Uterus (tissue), 4 donors: Measurements from ENCODE around the gene ANKRD11. TPM values are rescaled to one million over a fixed set of nuclear protein-coding genes. Genes with fewer than 3 reads are reported as not detected.

Experiments used
- DNase-seq, 2 donors: peaks; one replicate each; pipeline ENCODE4 v3.0.0-alpha.2; 2019 to 2020
- H3K27ac ChIP-seq, 2 donors: fragments of 200-600 bp; sonication (generic); 1 replicate in 1 of 2; 2 replicates in 1 of 2; pipeline ENCODE4 v1.5.1; 2016 to 2018
- H3K27me3 ChIP-seq, 2 donors: fragments of 200-600 bp; sonication (generic); one replicate each; pipeline ENCODE4 v1.5.1; 2018 to 2019; ENCODE audit warnings: control low read depth in 1 of 2
- H3K36me3 ChIP-seq, 2 donors: fragments of 200-600 bp; sonication (generic); one replicate each; pipeline ENCODE4 v1.5.1; 2019; ENCODE audit warnings: control low read depth in 1 of 2
- H3K4me1 ChIP-seq, 2 donors: fragments of 200-600 bp; sonication (generic); one replicate each; pipeline ENCODE4 v1.5.1; 2018 to 2019; ENCODE audit warnings: control low read depth in 1 of 2
- H3K4me3 ChIP-seq, 2 donors: fragments of 200-600 bp; sonication (generic); 1 replicate in 1 of 2; 2 replicates in 1 of 2; pipeline ENCODE4 v1.5.1; 2018 to 2019; ENCODE audit warnings: mild to moderate bottlenecking in 1 of 2
- H3K9me3 ChIP-seq, 2 donors: fragments of 200-600 bp; sonication (generic); one replicate each; pipeline ENCODE4 v1.5.1; 2019; ENCODE audit warnings: control low read depth in 1 of 2
- CTCF ChIP-seq, 4 experiments: fragments of 200-600 bp in 2 of 4; fragments of 450-650 bp in 2 of 4; sonication (generic) in 2 of 4; IDR thresholded peaks; one replicate each; pipeline ENCODE4 v1.5.1; 2016 to 2019; ENCODE audit warnings: antibody characterized with exemption in 4 of 4, mild to moderate bottlenecking in 2 of 4, moderate library complexity in 1 of 4
- POLR2A ChIP-seq, 2 donors: fragments of 450-650 bp; IDR thresholded peaks; one replicate each; pipeline ENCODE4 v1.6.1; 2016; ENCODE audit warnings: antibody characterized with exemption in 2 of 2, mild to moderate bottlenecking in 1 of 2, moderate library complexity in 1 of 2
- intact Hi-C: fragments of 100-400 bp; cut with DNase I; formaldehyde crosslinking; loops from one replicate; pipeline ENCODE4 v1.15.1; 2023; ENCODE audit warnings: low total_unique reads
- total RNA-seq, 4 donors: library from RNA; depleted of rRNA in 3 of 4; stranded (reverse); fragments of >200 nt in 3 of 4; gene quantifications; one replicate each; pipeline versions ENCODE4 v1.1.0 to v1.2.4, GENCODE V29; 2014 to 2023
- donor health status: DM: yes; HTN: yes; CAD: no.

Gene ANKRD11
- total RNA-seq, 4 donors from 2014 or later = 20.5 to 182 (median 45.5) TPM

GRCh38 chr16:89401641-89402445 is 88.5 kb downstream of the ANKRD11 start:
- H3K27me3 ChIP-seq = no peaks in the 10 kb centered on the region
- no peak overlapping the region for H3K4me3 ChIP-seq
- TF ChIP-seq CTCF (IDR thresholded peaks at IDR 0.05) = no peak
- no peak for TF ChIP-seq POLR2A (IDR thresholded peaks at IDR 0.05)
- intact Hi-C loops = no loop called here
- H3K4me1 ChIP-seq = no peaks in the 10 kb centered on the region
- H3K9me3 ChIP-seq = no peaks in the 10 kb centered on the region
- H3K27ac ChIP-seq = peak overlapping the region in 1 of 2 donors; percentile 21
- no peaks in the 10 kb centered on the region for H3K36me3 ChIP-seq
- DNase-seq = no peak

- peak overlapping the region in 1 of 2 donors; percentile 21 for H3K27ac ChIP-seq
Observed at GRCh38 chr16:89401205-89401604, 89.2 kb downstream of the ANKRD11 start.

GRCh38 chr16:89400740-89401139 is 89.6 kb downstream of the ANKRD11 start:
- intact Hi-C loops = no loop called here
- Histone ChIP-seq H3K27me3 (no peaks in the 10 kb centered on the region), H3K9me3 (no peaks in the 10 kb centered on the region), H3K36me3 (no peaks in the 10 kb centered on the region), H3K27ac (no peak overlapping the region), H3K4me3 (no peak overlapping the region), H3K4me1 (peaks cover 0 to 4% of the 10 kb centered on the region in 2 donors)
- no peak for DNase-seq
- TF ChIP-seq CTCF (IDR thresholded peaks at IDR 0.05) = no peak
- no peak for TF ChIP-seq POLR2A (IDR thresholded peaks at IDR 0.05)

More at GRCh38 chr16:89401205-89401604, 89.2 kb downstream of the ANKRD11 start:
- DNase-seq = no peak
- Histone ChIP-seq H3K4me3 (no peak overlapping the region), H3K9me3 (no peaks in the 10 kb centered on the region), H3K27me3 (no peaks in the 10 kb centered on the region), H3K4me1 (peaks cover 0 to 2% of the 10 kb centered on the region in 2 donors), H3K36me3 (no peaks in the 10 kb centered on the region)
- TF ChIP-seq CTCF (IDR thresholded peaks at IDR 0.05) (no peak), POLR2A (IDR thresholded peaks at IDR 0.05) (no peak)
- intact Hi-C loops = no loop called here

GRCh38 chr16:89398924-89399323 is 91.4 kb downstream of the ANKRD11 start:
- H3K9me3 ChIP-seq = no peaks in the 10 kb centered on the region
- TF ChIP-seq POLR2A (IDR thresholded peaks at IDR 0.05) = no peak
- TF ChIP-seq CTCF (IDR thresholded peaks at IDR 0.05) = no peak
- intact Hi-C loops = no loop called here
- no peaks in the 10 kb centered on the region for H3K36me3 ChIP-seq
- no peak for DNase-seq
- no peak overlapping the region for H3K4me3 ChIP-seq
- H3K27ac ChIP-seq = no peak overlapping the region
- H3K4me1 ChIP-seq = peaks cover 5 to 13% of the 10 kb centered on the region in 2 donors
- H3K27me3 ChIP-seq = no peaks in the 10 kb centered on the region

- TF ChIP-seq CTCF (IDR thresholded peaks at IDR 0.05) = no peak
- no peaks in the 10 kb centered on the region for H3K9me3 ChIP-seq
- intact Hi-C loops = no loop called here
- no peaks in the 10 kb centered on the region for H3K27me3 ChIP-seq
- no peaks in the 10 kb centered on the region for H3K36me3 ChIP-seq
- no peak overlapping the region for H3K4me3 ChIP-seq
- DNase-seq = no peak
- H3K27ac ChIP-seq = no peak overlapping the region
- peaks cover 5 to 24% of the 10 kb centered on the region in 2 donors for H3K4me1 ChIP-seq
Observed at GRCh38 chr16:89397331-89397861, 93.0 kb downstream of the ANKRD11 start.
